H1 (cell line): ENCODE results near the gene ATP8B3. TPM values are rescaled to one million over a fixed set of nuclear protein-coding genes. Genes with fewer than 3 reads are reported as not detected.

Experiments
- CTCF ChIA-PET: fragments of 300-600 bp; sonication (Branson Sonifier 250); formaldehyde crosslinking; loops from one replicate; lab custom pipeline; 2021; ENCODE audit not compliant: partially characterized antibody; lab: Charles Lee
- POLR2A ChIA-PET: fragments of 300-600 bp; sonication (Branson Sonifier 250); formaldehyde crosslinking; loops from one replicate; lab custom pipeline; 2021; ENCODE audit warnings: inconsistent platforms; ENCODE audit not compliant: partially characterized antibody; lab: Charles Lee
- DNase-seq, 2 experiments: peaks; one replicate each; pipeline versions ENCODE4 v3.0.0 to v3.0.0-alpha.2; 2010 to 2022; ENCODE audit warnings: low spot score in 2 of 2, low read depth in 1 of 2, mixed read lengths in 1 of 2
- FAIRE-seq: peaks from 2 replicates; lab custom pipeline; 2011; peaks lifted over from hg19 to GRCh38; lab: Jason Lieb, UNC
- H2AFZ ChIP-seq: 2 replicates; pipeline ENCODE4 v1.8.1; 2012; ENCODE audit warnings: low read length, inconsistent platforms
- H2AK5ac ChIP-seq: 2 replicates; pipeline ENCODE4 v1.6.1; 2013; ENCODE audit warnings: low read depth, low read length
- H2BK120ac ChIP-seq: replicated peaks from 2 replicates; pipeline ENCODE3; 2013; ENCODE audit warnings: low read depth, low read length, inconsistent platforms
- H2BK12ac ChIP-seq: 2 replicates; pipeline ENCODE4 v1.6.1; 2013; ENCODE audit warnings: low read depth, low read length
- H2BK15ac ChIP-seq: 2 replicates; pipeline ENCODE4 v1.6.1; 2013; ENCODE audit warnings: low read length
- H2BK20ac ChIP-seq: 2 replicates; pipeline ENCODE4 v1.6.1; 2013; ENCODE audit warnings: low read length
- H2BK5ac ChIP-seq: 2 replicates; pipeline ENCODE4 v1.6.1; 2013; ENCODE audit warnings: low read depth, low read length
- H3K14ac ChIP-seq: 2 replicates; pipeline ENCODE4 v1.6.1; 2013; ENCODE audit warnings: inconsistent platforms; ENCODE audit not compliant: insufficient read length
- H3K18ac ChIP-seq: 2 replicates; pipeline ENCODE4 v1.6.1; 2013; ENCODE audit warnings: low read length; ENCODE audit errors: extremely low read depth
- H3K23ac ChIP-seq: 2 replicates; pipeline ENCODE4 v1.6.1; 2013; ENCODE audit warnings: inconsistent platforms; ENCODE audit not compliant: insufficient read length
- H3K23me2 ChIP-seq: 2 replicates; pipeline ENCODE4 v1.6.1; 2013; ENCODE audit warnings: low read depth, low read length
- H3K27ac ChIP-seq: 2 replicates; pipeline ENCODE4 v1.6.1; 2011; ENCODE audit warnings: low read depth, low read length, inconsistent platforms
- H3K27me3 ChIP-seq, 4 experiments: replicated peaks in 1 of 4; 1 replicate in 1 of 4; 2 replicates in 3 of 4; pipeline versions ENCODE4 v1.6.1 to v1.8.1; 2011 to 2013; ENCODE audit warnings: low read length in 3 of 4, mild to moderate bottlenecking in 3 of 4, inconsistent platforms in 2 of 4, mixed read lengths in 2 of 4, moderate library complexity in 1 of 4; ENCODE audit not compliant: control insufficient read depth in 3 of 4, insufficient read depth in 3 of 4; ENCODE audit errors: extremely low read depth in 1 of 4
- H3K36me3 ChIP-seq, 4 experiments: 2 replicates each; pipeline versions ENCODE4 v1.6.1 to v1.8.1; 2011 to 2013; ENCODE audit warnings: mild to moderate bottlenecking in 4 of 4, low read length in 3 of 4, moderate library complexity in 2 of 4, control low read depth in 1 of 4, inconsistent platforms in 1 of 4; ENCODE audit not compliant: insufficient read depth in 4 of 4, control insufficient read depth in 2 of 4
- H3K4ac ChIP-seq: replicated peaks from 2 replicates; pipeline ENCODE3; 2013; ENCODE audit warnings: low read length, low read depth, mixed read lengths, inconsistent platforms; ENCODE audit not compliant: insufficient read length
- H3K4me1 ChIP-seq, 4 experiments: replicated peaks in 1 of 4; 1 replicate in 1 of 4; 2 replicates in 3 of 4; pipeline versions ENCODE4 v1.6.1 to v1.8.1; 2011 to 2013; ENCODE audit warnings: low read length in 3 of 4, inconsistent platforms in 2 of 4, mixed read lengths in 1 of 4; ENCODE audit not compliant: insufficient read depth in 4 of 4, control insufficient read depth in 3 of 4
- H3K4me2 ChIP-seq, 2 experiments: 2 replicates each; pipeline versions ENCODE4 v1.6.1 to v1.8.1; 2011 to 2013; ENCODE audit warnings: low read depth in 2 of 2, low read length in 2 of 2, control low read depth in 1 of 2, inconsistent platforms in 1 of 2, mild to moderate bottlenecking in 1 of 2; ENCODE audit not compliant: insufficient read depth in 1 of 2
- H3K4me3 ChIP-seq, 4 experiments: fragments of 200-600, 300-600 bp in 1 of 4; sonication (generic), shearing (Covaris generic), sonication (Bioruptor Twin) in 1 of 4; 2 replicates each; pipeline versions ENCODE4 v1.5.1 to v1.8.1; 2011 to 2016; ENCODE audit warnings: low read length in 4 of 4, low read depth in 3 of 4, control low read depth in 2 of 4, inconsistent platforms in 2 of 4, mild to moderate bottlenecking in 2 of 4, mixed read lengths in 1 of 4, moderate library complexity in 1 of 4; ENCODE audit not compliant: insufficient read depth in 2 of 4; ENCODE audit errors: extremely low read depth in 1 of 4
- H3K56ac ChIP-seq: replicated peaks from 2 replicates; pipeline ENCODE3; 2013; ENCODE audit warnings: low read depth, mild to moderate bottlenecking, mixed read lengths, low read length, inconsistent platforms; ENCODE audit not compliant: insufficient read length
- H3K79me1 ChIP-seq: 2 replicates; pipeline ENCODE4 v1.6.1; 2013; ENCODE audit warnings: low read depth, low read length, control low read depth
- H3K79me2 ChIP-seq, 2 experiments: 2 replicates each; pipeline versions ENCODE4 v1.6.1 to v1.8.1; 2012 to 2013; ENCODE audit warnings: low read length in 2 of 2, mild to moderate bottlenecking in 2 of 2, inconsistent platforms in 1 of 2; ENCODE audit not compliant: insufficient read depth in 2 of 2, control insufficient read depth in 1 of 2
- H3K9ac ChIP-seq, 4 experiments: replicated peaks in 1 of 4; 1 replicate in 1 of 4; 2 replicates in 3 of 4; pipeline versions ENCODE4 v1.6.1 to v1.8.1; 2011 to 2013; ENCODE audit warnings: low read depth in 3 of 4, low read length in 3 of 4, control low read depth in 2 of 4, mild to moderate bottlenecking in 2 of 4, moderate library complexity in 2 of 4, inconsistent platforms in 1 of 4; ENCODE audit errors: extremely low read depth in 1 of 4
- H3K9me3 ChIP-seq, 2 experiments: 2 replicates each; pipeline versions ENCODE4 v1.6.1 to v1.8.1; 2012 to 2013; ENCODE audit warnings: mild to moderate bottlenecking in 2 of 2, moderate library complexity in 2 of 2, control low read depth in 1 of 2, inconsistent platforms in 1 of 2, low read depth in 1 of 2, low read length in 1 of 2, mixed read lengths in 1 of 2; ENCODE audit not compliant: insufficient read depth in 2 of 2
- H4K20me1 ChIP-seq, 2 experiments: replicated peaks in 1 of 2; 2 replicates each; pipeline versions ENCODE3 to v1.8.1; 2011 to 2013; ENCODE audit warnings: inconsistent platforms in 2 of 2, low read length in 2 of 2, mild to moderate bottlenecking in 1 of 2; ENCODE audit not compliant: insufficient read depth in 2 of 2, control insufficient read depth in 1 of 2
- H4K5ac ChIP-seq: 2 replicates; pipeline ENCODE4 v1.6.1; 2013; ENCODE audit warnings: low read length, low read depth, mixed read lengths, inconsistent platforms; ENCODE audit not compliant: insufficient read length
- H4K8ac ChIP-seq: 2 replicates; pipeline ENCODE4 v1.8.0; 2013; ENCODE audit warnings: mild to moderate bottlenecking, moderate library complexity, low read length, inconsistent platforms; ENCODE audit not compliant: insufficient read depth; ENCODE audit errors: extremely low read depth
- H4K91ac ChIP-seq: replicated peaks from 2 replicates; pipeline ENCODE3; 2013; ENCODE audit warnings: low read length, mixed read lengths, inconsistent platforms; ENCODE audit not compliant: insufficient read length
- CEBPB ChIP-seq: IDR thresholded peaks from 2 replicates; pipeline ENCODE4 v1.6.1; 2012; ENCODE audit warnings: low read depth, low read length
- NANOG ChIP-seq: IDR thresholded peaks from 2 replicates; pipeline ENCODE4 v1.6.1; 2011; ENCODE audit warnings: low read length, low read depth, mild to moderate bottlenecking, inconsistent platforms; ENCODE audit not compliant: insufficient read depth, poor library complexity, severe bottlenecking
- POLR2A ChIP-seq, 2 experiments: IDR thresholded peaks; 1 replicate in 1 of 2; 2 replicates in 1 of 2; pipeline ENCODE4 v1.6.1; 2011; ENCODE audit warnings: low read depth in 2 of 2, low read length in 2 of 2, mild to moderate bottlenecking in 2 of 2; ENCODE audit errors: control extremely low read depth in 1 of 2
- SP4 ChIP-seq: IDR thresholded peaks from 2 replicates; pipeline ENCODE4 v1.6.1; 2012; ENCODE audit warnings: low read length, inconsistent platforms
- SRF ChIP-seq: IDR thresholded peaks from 2 replicates; pipeline ENCODE4 v1.6.1; 2011; ENCODE audit warnings: mild to moderate bottlenecking, low read depth, low read length, moderate library complexity
- ZNF274 ChIP-seq: IDR thresholded peaks from 2 replicates; pipeline ENCODE4 v1.7.0; 2012; ENCODE audit warnings: low read length, borderline replicate concordance; ENCODE audit errors: extremely low read depth
- WGBS, 2 experiments: shearing (Covaris generic) in 1 of 2; methylation state at CpG; one replicate each; pipeline versions ENCODE4 v1.1.6 to v1.1.7; 2013 to 2015; ENCODE audit warnings: low lambda C conversion rate in 2 of 2, mixed read lengths in 2 of 2, inconsistent platforms in 1 of 2, low coverage in 1 of 2, missing lambda C conversion rate in 1 of 2; ENCODE audit not compliant: insufficient replicate concordance in 2 of 2, insufficient coverage in 1 of 2, insufficient read length in 1 of 2; ENCODE audit errors: extremely low coverage in 1 of 2, missing lambda C conversion rate in 1 of 2; 5-methylcytosine and 5-hydroxymethylcytosine counted together
- polyA plus RNA-seq, 7 experiments: library from polyadenylated mRNA; depleted of rRNA in 3 of 7; stranded (reverse) in 5 of 7; unstranded in 2 of 7; fragments of >200 nt in 5 of 7; fragments of 200-250 nt in 2 of 7; gene quantifications; 1 replicate in 5 of 7; 2 replicates in 1 of 7; 4 replicates in 1 of 7; pipeline versions ENCODE4 v1.2.1 to v1.2.3, GENCODE V29; 2011 to 2013; ENCODE audit warnings: missing spikeins in 2 of 7, mixed read lengths in 2 of 7
- total RNA-seq: library from RNA; stranded (reverse); fragmentation: NEBNext Ultra II Directional; extraction: Animal tissue kit (Norgen Biotek cat#: 25700); gene quantifications from 2 replicates; pipeline ENCODE4 v1.2.1, GENCODE V29; 2021

Gene ATP8B3
- total and polyA plus RNA-seq, 2 of the 8 experiments (the other 6 are each of a cell fraction or from before 2014, with no cell fraction given): 4.1 to 9.3 TPM

DNA sequence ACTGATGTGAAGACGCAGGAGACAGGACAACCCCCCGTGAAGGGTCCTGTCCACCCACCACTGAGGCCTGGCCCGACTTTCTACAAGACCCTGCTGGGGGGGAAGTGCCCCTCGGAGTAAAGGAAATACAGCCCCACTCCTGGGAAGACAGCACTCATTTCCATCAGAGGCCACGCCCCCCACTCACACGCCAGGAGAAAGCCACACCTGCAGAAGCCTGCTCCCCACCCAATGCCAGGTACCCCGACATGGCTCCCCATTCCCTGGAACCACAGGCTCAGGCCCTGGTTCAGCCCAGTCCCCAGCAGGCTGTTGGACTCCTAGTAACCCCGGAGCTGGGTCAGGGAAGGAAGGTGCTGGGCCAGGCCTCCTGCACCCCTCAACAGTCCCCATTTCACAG, 10.9 kb upstream of the ATP8B3 start:
- CTCF ChIA-PET: interaction anchor here (0.6 to 16.5 kb wide), 6 partner anchors 9 to 299 kb away, joined by 3 to 228 read pairs (median 4); partner anchors contain the start of gene PLK5
- WGBS, 2 experiments: 87% methylated on average over 6 of the region's 8 CpGs; no CpG with 5 or more reads in 1 of the 2 experiments
- H4K8ac ChIP-seq: no peak overlapping the region

More for the DNA sequence above, 10.9 kb upstream of the ATP8B3 start:
- Histone ChIP-seq H4K91ac (no peak overlapping the region), H3K4ac (no peak overlapping the region), H3K27ac (no peak overlapping the region), H2BK120ac (no peak overlapping the region), H3K23me2 (peaks cover 2% of the 10 kb centered on the region; the same call in 1 of the 2 replicates), H3K14ac (no peak overlapping the region), H3K23ac (no peak overlapping the region), H3K18ac (no peak overlapping the region), H3K9me3 (no peaks in the 10 kb centered on the region), H2BK5ac (no peak overlapping the region), H4K20me1 (peaks cover 0 to 9% of the 10 kb centered on the region in 2 experiments), H4K5ac (no peak overlapping the region), H2BK20ac (no peak overlapping the region), H2AFZ (no peak overlapping the region), H2BK15ac (no peak overlapping the region), H3K56ac (no peak overlapping the region), H2AK5ac (no peak overlapping the region), H3K9ac (no peak overlapping the region), H3K4me1 (peaks cover 0 to 12% (median 7%) of the 10 kb centered on the region in 4 experiments; a peak in 6 of 7 replicates), H3K79me2 (no peaks in the 10 kb centered on the region), H3K4me3 (no peak overlapping the region), H3K4me2 (no peak overlapping the region), H3K36me3 (peaks cover 4 to 37% (median 6%) of the 10 kb centered on the region in 4 experiments; a peak in 6 of 8 replicates), H3K27me3 (no peaks in the 10 kb centered on the region), H2BK12ac (no peak overlapping the region), H3K79me1 (no peaks in the 10 kb centered on the region)
- POLR2A ChIA-PET: interaction anchor here (1.0 kb wide), 1 partner anchor 232 kb away, joined by 3 read pairs; no protein-coding TSS in a partner anchor
- TF ChIP-seq CEBPB (no peak), POLR2A (IDR thresholded peaks at IDR 0.05; ENCODE audit: control extremely low read depth in 1 of 2, low read depth in 2 of 2, low read length in 2 of 2) (no peak), NANOG (no peak), ZNF274 (no peak), SP4 (no peak), SRF (no peak)
- DNase-seq: no peak
- FAIRE-seq: no peak
